Left cardiac atrium (tissue), 4 donors: ENCODE results near the gene EPDR1. TPM values are rescaled to one million over a fixed set of nuclear protein-coding genes. Genes with fewer than 3 reads are reported as not detected.
"Not testable (repeated sequence)": the region's sequence is repeated elsewhere in the genome, so short reads cannot be mapped to it uniquely, and the experiment has no call there.

Experiments used
- ATAC-seq, 2 donors: fragments of 200-7000 bp; cut with Tn5 transposase; one replicate each; pipeline ENCODE4 v1.9.1; 2020; ENCODE audit warnings: mild to moderate bottlenecking in 2 of 2, moderate library complexity in 2 of 2
- DNase-seq: peaks from one replicate; pipeline ENCODE4 v3.0.0-alpha.2; 2020
- intact Hi-C, 2 donors: fragments of 100-400 bp; cut with DNase I; formaldehyde crosslinking; loops; one replicate each; pipeline versions ENCODE4 v1.14.1 to v1.15.1; 2022 to 2023
- total RNA-seq, 2 donors: library from RNA; stranded (reverse); fragmentation: NEBNext Ultra II Directional; extraction: Animal tissue kit (Norgen Biotek cat#: 25700); gene quantifications; one replicate each; pipeline ENCODE4 v1.2.1, GENCODE V29; 2021
- donor health status: DM: no; HTN: yes; CAD: no.
- donor health status: DM: no; HTN: yes; CAD: no; lungs with severe emphysema.
- donor health status: DM: yes; HTN: yes; CAD: no.
- donor health status: Dilated cardiomyopathy.

EPDR1 gene
- total RNA-seq, 2 donors from 2014 or later = 19.2 to 24.2 TPM

GRCh38 chr7:37924491-37925041, 4.1 kb downstream of the EPDR1 start:
- intact Hi-C loops = no loop called here
- DNase-seq = no peak
- no peak for ATAC-seq

GRCh38 chr7:37925620-37926019, 5.2 kb downstream of the EPDR1 start:
- no peak for ATAC-seq
- no peak for DNase-seq
- intact Hi-C loops = no loop called here

GRCh38 chr7:37927773-37928444, 7.5 kb downstream of the EPDR1 start:
- intact Hi-C loops = no loop called here
- no peak for DNase-seq
- ATAC-seq = no peak

- intact Hi-C loops = no loop called here
- DNase-seq (no peak), ATAC-seq (no peak)
Measured at GRCh38 chr7:37928878-37929277, 8.4 kb downstream of the EPDR1 start.

GRCh38 chr7:37930226-37930948, 9.9 kb downstream of the EPDR1 start:
- DNase-seq (no peak), ATAC-seq (no peak)
- intact Hi-C loops = no loop called here

GRCh38 chr7:37932543-37932942, 12.1 kb downstream of the EPDR1 start:
- DNase-seq = no peak
- intact Hi-C loops = no loop called here
- no peak for ATAC-seq

GRCh38 chr7:37933018-37933566, 12.7 kb downstream of the EPDR1 start:
- intact Hi-C loops = no loop called here
- no peak for DNase-seq
- ATAC-seq = no peak

GRCh38 chr7:37942934-37943610, 22.6 kb downstream of the EPDR1 start:
- ATAC-seq = peak; percentile 93 to 96
- intact Hi-C loops = no loop called here
- DNase-seq = peak; percentile 77

GRCh38 chr7:37943905-37944736, 23.7 kb downstream of the EPDR1 start:
- intact Hi-C loops = no loop called here
- peak in 1 of 2 donors; percentile 19 for ATAC-seq
- no peak for DNase-seq

- ATAC-seq (no peak), DNase-seq (no peak)
- intact Hi-C loops = no loop called here
Measured at GRCh38 chr7:37944737-37945054, 24.3 kb downstream of the EPDR1 start.

GRCh38 chr7:37945336-37945735, 24.9 kb downstream of the EPDR1 start:
- DNase-seq (no peak), ATAC-seq (no peak)
- intact Hi-C loops = no loop called here

GRCh38 chr7:37947138-37947940, 26.9 kb downstream of the EPDR1 start:
- intact Hi-C loops = no loop called here
- DNase-seq (no peak), ATAC-seq (peak in 1 of 2 donors; percentile 14)

- DNase-seq = no peak
- intact Hi-C loops = no loop called here
- ATAC-seq = no peak
Measured at GRCh38 chr7:37947941-37948210, 27.4 kb downstream of the EPDR1 start.

GRCh38 chr7:37952240-37952639, 31.8 kb downstream of the EPDR1 start:
- no peak for ATAC-seq
- intact Hi-C loops = no loop called here
- DNase-seq = no peak

GRCh38 chr7:37954217-37954616, 33.8 kb downstream of the EPDR1 start:
- DNase-seq, intact Hi-C loops, ATAC-seq: not testable (repeated sequence)

GRCh38 chr7:37956791-37957190, 36.4 kb downstream of the EPDR1 start:
- intact Hi-C loops = no loop called here
- ATAC-seq (no peak), DNase-seq (no peak)

GRCh38 chr7:37957221-37957970, 37.0 kb downstream of the EPDR1 start:
- ATAC-seq = peak in 1 of 2 donors; percentile 50
- intact Hi-C loops = no loop called here
- no peak for DNase-seq

- no peak for DNase-seq
- no peak for ATAC-seq
- intact Hi-C loops = no loop called here
Measured at GRCh38 chr7:37960483-37960882, 40.0 kb downstream of the EPDR1 start.
